ENCODE data around the gene SPCS1.

GRCh38 chr3:52689151-52689550, 16.8 kb upstream of the SPCS1 start:
- TF ChIP-seq POLR2AphosphoS5 (IDR thresholded peaks at IDR 0.05; ENCODE audit: borderline replicate concordance, low read depth, low read length) (no peak), EZH2 (IDR thresholded peaks at IDR 0.05) (no peak), FOXP2 (optimal IDR thresholded peaks at IDR 0.05; ENCODE audit: control extremely low read depth, extremely low read length, insufficient read depth) (no peak)
